WTC11 (cell line): ENCODE results near the gene CACNG4. TPM values are rescaled to one million over a fixed set of nuclear protein-coding genes. Genes with fewer than 3 reads are reported as not detected.

Experiments used
- ATAC-seq: fragments of 200-7000 bp; cut with Tn5 transposase; 2 replicates; pipeline ENCODE4 v1.10.0; 2021; ENCODE audit warnings: mild to moderate bottlenecking, moderate library complexity
- CTCF ChIA-PET: fragments of 300-600 bp; sonication (Branson Sonifier 250); formaldehyde crosslinking; loops from one replicate; lab custom pipeline; 2021; ENCODE audit warnings: antibody characterized with exemption; lab: Charles Lee
- POLR2A ChIA-PET: fragments of 350-600 bp; sonication (Branson Sonifier 250); formaldehyde crosslinking; loops from one replicate; lab custom pipeline; 2021; ENCODE audit warnings: antibody characterized with exemption; lab: Charles Lee
- DNase-seq: peaks from one replicate; pipeline ENCODE4 v3.0.0; 2021; ENCODE audit warnings: low spot score
- H3K27ac Mint-ChIP-seq: 2 replicates; pipeline ENCODE4 v1.8.0; 2021; ENCODE audit warnings: mixed read lengths
- H3K27me3 Mint-ChIP-seq: 2 replicates; pipeline ENCODE4 v1.8.0; 2021; ENCODE audit warnings: low read depth, mild to moderate bottlenecking, moderate library complexity, mixed read lengths
- H3K36me3 Mint-ChIP-seq: 2 replicates; pipeline ENCODE4 v1.8.0; 2021; ENCODE audit warnings: mixed read lengths
- H3K4me1 Mint-ChIP-seq: 2 replicates; pipeline ENCODE4 v1.8.0; 2022; ENCODE audit warnings: mixed read lengths
- H3K4me3 Mint-ChIP-seq: 2 replicates; pipeline ENCODE4 v1.8.0; 2021; ENCODE audit warnings: mild to moderate bottlenecking, moderate library complexity, mixed read lengths
- H3K9me3 Mint-ChIP-seq: 2 replicates; pipeline ENCODE4 v1.8.0; 2021; ENCODE audit warnings: mixed read lengths
- ATF1 ChIP-seq: sonication (generic); formaldehyde crosslinking; IDR thresholded peaks from 2 replicates; pipeline ENCODE4 v1.8.1; 2023; ENCODE audit warnings: mild to moderate bottlenecking, moderate library complexity, missing genetic modification reagents
- ATF6 ChIP-seq: sonication (generic); formaldehyde crosslinking; IDR thresholded peaks from 2 replicates; pipeline ENCODE4 v1.8.1; 2023; ENCODE audit warnings: mild to moderate bottlenecking, missing genetic modification reagents
- CREB1 ChIP-seq: sonication (generic); formaldehyde crosslinking; IDR thresholded peaks from 2 replicates; pipeline ENCODE4 v1.8.0; 2023; ENCODE audit warnings: mild to moderate bottlenecking, missing genetic modification reagents
- ERG ChIP-seq: fragments of 250-450 bp; sonication (Bioruptor Pico); IDR thresholded peaks from 2 replicates; pipeline ENCODE4 v1.8.0; 2021; ENCODE audit warnings: mild to moderate bottlenecking
- FOXK1 ChIP-seq: sonication (generic); formaldehyde crosslinking; IDR thresholded peaks from 2 replicates; pipeline ENCODE4 v1.8.0; 2022; ENCODE audit warnings: mild to moderate bottlenecking, moderate library complexity, missing genetic modification reagents
- GTF2I ChIP-seq: fragments of 250-450 bp; sonication (Bioruptor Pico); conservative IDR thresholded peaks from 2 replicates; pipeline ENCODE4 v1.4.0; 2021; ENCODE audit warnings: mild to moderate bottlenecking
- IRF2 ChIP-seq: sonication (generic); formaldehyde crosslinking; IDR thresholded peaks from 2 replicates; pipeline ENCODE4 v1.8.0; 2022; ENCODE audit warnings: low read depth, missing genetic modification reagents, borderline replicate concordance
- JUN ChIP-seq: sonication (generic); formaldehyde crosslinking; IDR thresholded peaks from 2 replicates; pipeline ENCODE4 v1.8.0; 2023; ENCODE audit warnings: mild to moderate bottlenecking, missing genetic modification reagents
- NFYB ChIP-seq: sonication (generic); formaldehyde crosslinking; conservative IDR thresholded peaks from 2 replicates; pipeline ENCODE4 v1.8.0; 2022; ENCODE audit warnings: low read depth, missing genetic modification reagents
- NR1H2 ChIP-seq: sonication (generic); formaldehyde crosslinking; IDR thresholded peaks from 2 replicates; pipeline ENCODE4 v1.9.0; 2021; ENCODE audit warnings: mild to moderate bottlenecking, moderate library complexity, missing genetic modification reagents
- RELA ChIP-seq: sonication (generic); formaldehyde crosslinking; IDR thresholded peaks from 2 replicates; pipeline ENCODE4 v1.8.1; 2022; ENCODE audit warnings: missing genetic modification reagents, mild to moderate bottlenecking, borderline replicate concordance
- SMAD4 ChIP-seq: sonication (generic); formaldehyde crosslinking; IDR thresholded peaks from 2 replicates; pipeline ENCODE4 v1.8.0; 2022; ENCODE audit warnings: mild to moderate bottlenecking, missing genetic modification reagents
- SP1 ChIP-seq: sonication (generic); formaldehyde crosslinking; conservative IDR thresholded peaks from 2 replicates; pipeline ENCODE4 v1.8.1; 2022; ENCODE audit warnings: missing genetic modification reagents
- TCF7 ChIP-seq: sonication (generic); formaldehyde crosslinking; IDR thresholded peaks from 2 replicates; pipeline ENCODE4 v1.8.0; 2022; ENCODE audit warnings: mild to moderate bottlenecking, low read depth, missing genetic modification reagents, moderate library complexity
- TEAD4 ChIP-seq: sonication (generic); formaldehyde crosslinking; IDR thresholded peaks from 2 replicates; pipeline ENCODE4 v1.8.0; 2022; ENCODE audit warnings: mild to moderate bottlenecking, missing genetic modification reagents
- TP53 ChIP-seq: sonication (generic); formaldehyde crosslinking; IDR thresholded peaks from 2 replicates; pipeline ENCODE4 v1.8.1; 2023; ENCODE audit warnings: mild to moderate bottlenecking, missing genetic modification reagents
- ZBTB21 ChIP-seq: sonication (generic); formaldehyde crosslinking; IDR thresholded peaks from 2 replicates; pipeline ENCODE4 v1.8.1; 2023; ENCODE audit warnings: mild to moderate bottlenecking, missing genetic modification reagents, borderline replicate concordance
- total RNA-seq: library from RNA; stranded (reverse); gene quantifications from 3 replicates; pipeline ENCODE4 v1.2.3, GENCODE V29; 2021
- TF ChIP-seq, protein P1 (sequence below): fragments of 250-450 bp; sonication (Bioruptor Pico); IDR thresholded peaks from 2 replicates; pipeline ENCODE4 v2.1.2; 2022; ENCODE audit warnings: mild to moderate bottlenecking, moderate library complexity
- TF ChIP-seq, protein P2 (sequence below): fragments of 250-450 bp; sonication (Bioruptor Pico); conservative IDR thresholded peaks from 2 replicates; pipeline ENCODE4 v1.9.0; 2021; ENCODE audit warnings: mild to moderate bottlenecking
- TF ChIP-seq, protein P3 (sequence below): sonication (generic); formaldehyde crosslinking; IDR thresholded peaks from 2 replicates; pipeline ENCODE4 v1.8.0; 2022; ENCODE audit warnings: mild to moderate bottlenecking, missing genetic modification reagents

The CACNG4 gene
- total RNA-seq, 1 experiment from 2014 or later: 3.4 TPM

DNA sequence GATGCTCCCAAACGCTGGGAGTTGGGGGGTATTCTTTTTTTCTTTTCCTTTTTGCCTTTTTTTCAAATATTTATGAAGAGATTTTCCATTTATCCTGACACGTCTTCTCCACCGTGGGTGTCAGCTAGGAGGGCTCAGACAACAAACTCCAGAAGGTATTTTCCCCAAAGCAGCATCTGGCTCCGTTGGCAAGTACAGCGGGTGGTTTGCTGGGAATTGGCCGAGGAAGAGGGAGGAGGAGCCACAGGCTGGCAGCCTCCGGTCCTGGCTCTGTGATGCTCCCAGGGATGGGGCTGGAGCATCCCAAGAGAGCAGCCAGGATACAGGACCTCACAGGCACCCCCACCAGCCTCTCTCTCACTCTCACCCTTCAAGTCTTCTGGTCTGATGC lies 10.9 kb upstream of the CACNG4 start:
- no peak for ATAC-seq
- Mint-ChIP-seq H3K4me3 (no peak overlapping the region), H3K27me3 (no peaks in the 10 kb centered on the region; the same call in 1 of the 2 replicates), H3K4me1 (peaks cover 35% of the 10 kb centered on the region), H3K36me3 (peaks cover 13% of the 10 kb centered on the region), H3K27ac (no peak overlapping the region), H3K9me3 (peaks cover 18% of the 10 kb centered on the region)
- TF ChIP-seq GTF2I (CRISPR knock-in tag) (no peak), SMAD4 (CRISPR knock-in tag) (no peak), NR1H2 (CRISPR knock-in tag) (no peak), RELA (CRISPR knock-in tag) (no peak), ERG (CRISPR knock-in tag) (no peak), JUN (no peak), CREB1 (CRISPR knock-in tag) (no peak), NFYB (no peak), FOXK1 (CRISPR knock-in tag) (no peak), TEAD4 (CRISPR knock-in tag) (no peak), TP53 (CRISPR knock-in tag) (no peak), ZBTB21 (CRISPR knock-in tag) (no peak), ATF6 (CRISPR knock-in tag) (no peak), TCF7 (no peak)
- TF ChIP-seq, protein P1, sequence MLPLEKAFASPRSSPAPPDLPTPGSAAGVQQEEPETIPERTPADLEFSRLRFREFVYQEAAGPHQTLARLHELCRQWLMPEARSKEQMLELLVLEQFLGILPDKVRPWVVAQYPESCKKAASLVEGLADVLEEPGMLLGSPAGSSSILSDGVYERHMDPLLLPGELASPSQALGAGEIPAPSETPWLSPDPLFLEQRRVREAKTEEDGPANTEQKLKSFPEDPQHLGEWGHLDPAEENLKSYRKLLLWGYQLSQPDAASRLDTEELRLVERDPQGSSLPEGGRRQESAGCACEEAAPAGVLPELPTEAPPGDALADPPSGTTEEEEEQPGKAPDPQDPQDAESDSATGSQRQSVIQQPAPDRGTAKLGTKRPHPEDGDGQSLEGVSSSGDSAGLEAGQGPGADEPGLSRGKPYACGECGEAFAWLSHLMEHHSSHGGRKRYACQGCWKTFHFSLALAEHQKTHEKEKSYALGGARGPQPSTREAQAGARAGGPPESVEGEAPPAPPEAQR (CRISPR knock-in tag): no peak
- CTCF ChIA-PET: interaction anchor here (0.8 to 0.9 kb wide), 2 partner anchors 12 to 21 kb away, joined by 3 read pairs; no protein-coding TSS in a partner anchor
- POLR2A ChIA-PET: no interaction called here
- no peak for DNase-seq

DNA sequence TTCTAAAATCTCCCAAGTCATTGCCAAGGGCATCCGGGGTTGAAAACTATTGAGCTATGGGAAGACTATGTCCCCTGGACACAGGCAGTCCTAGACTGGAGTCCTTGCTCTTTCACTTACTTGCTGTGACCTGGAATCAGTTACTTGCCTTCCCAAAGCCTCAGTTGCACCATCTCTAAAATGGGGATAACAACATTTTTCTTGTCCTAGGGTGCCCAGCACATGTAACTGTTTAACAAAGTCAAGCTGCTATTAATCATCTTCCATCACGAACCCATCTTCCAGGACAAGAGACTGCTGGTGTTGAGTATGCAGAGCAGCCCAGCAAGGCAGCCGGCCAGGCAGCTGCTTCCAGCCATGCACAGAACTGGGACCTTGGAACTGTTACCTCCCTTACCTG lies 9.9 kb upstream of the CACNG4 start:
- no peak for TF ChIP-seq SMAD4 (CRISPR knock-in tag)
- no peak for TF ChIP-seq TCF7
- TF ChIP-seq ATF1: no peak
- TF ChIP-seq, protein P1 (CRISPR knock-in tag): no peak
- TF ChIP-seq, protein P2, sequence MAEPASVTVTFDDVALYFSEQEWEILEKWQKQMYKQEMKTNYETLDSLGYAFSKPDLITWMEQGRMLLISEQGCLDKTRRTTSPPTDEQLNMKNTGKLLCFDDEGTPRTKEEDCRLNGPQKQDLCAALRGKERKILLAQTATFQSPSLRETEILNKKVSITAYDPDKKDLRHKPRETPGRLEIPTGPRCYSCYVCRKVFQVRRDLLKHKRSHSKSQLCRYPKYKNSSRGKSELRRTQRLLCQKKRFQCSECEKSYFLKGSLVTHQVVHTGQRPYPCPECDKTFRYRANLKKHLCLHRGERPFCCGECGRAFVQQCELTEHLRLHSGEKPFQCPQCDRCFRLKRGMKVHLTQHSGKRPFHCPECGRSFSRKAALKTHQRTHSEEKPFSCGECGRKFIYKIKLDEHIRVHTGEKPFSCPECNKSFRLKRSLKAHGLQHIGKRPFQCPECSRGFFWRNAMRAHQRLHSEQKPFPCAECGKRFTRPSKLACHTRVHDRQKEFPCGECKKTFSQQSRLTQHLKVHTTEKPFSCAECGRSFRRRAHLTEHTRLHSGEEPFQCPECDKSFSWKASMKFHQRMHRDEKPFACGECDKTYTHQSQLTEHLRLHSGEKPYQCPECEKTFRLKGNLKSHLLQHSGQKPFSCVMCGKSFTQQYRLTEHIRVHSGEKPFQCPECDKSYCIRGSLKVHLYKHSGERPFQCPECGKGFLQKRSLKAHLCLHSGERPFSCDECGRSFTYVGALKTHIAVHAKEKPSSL: no peak
- TF ChIP-seq, protein P3, sequence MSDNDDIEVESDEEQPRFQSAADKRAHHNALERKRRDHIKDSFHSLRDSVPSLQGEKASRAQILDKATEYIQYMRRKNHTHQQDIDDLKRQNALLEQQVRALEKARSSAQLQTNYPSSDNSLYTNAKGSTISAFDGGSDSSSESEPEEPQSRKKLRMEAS: no peak
- no peak for TF ChIP-seq IRF2 (CRISPR knock-in tag)
- TF ChIP-seq SP1 (CRISPR knock-in tag): no peak
- Mint-ChIP-seq H3K4me3 (no peak overlapping the region), H3K4me1 (peaks cover 35% of the 10 kb centered on the region), H3K9me3 (peaks cover 13% of the 10 kb centered on the region), H3K36me3 (peaks cover 10% of the 10 kb centered on the region), H3K27me3 (no peaks in the 10 kb centered on the region; the same call in 1 of the 2 replicates), H3K27ac (no peak overlapping the region)
- POLR2A ChIA-PET: no interaction called here
- CTCF ChIA-PET: interaction anchor here (1.0 kb wide), 1 partner anchor 62 kb away, joined by 3 read pairs; no protein-coding TSS in a partner anchor
- ATAC-seq: no peak
- no peak for DNase-seq
